IPS-15b (cell line): ENCODE data around the gene AKT1.
A peak's percentile ranks its signal among the peaks of the same experiment; 100 is the strongest.

Source experiments
- H3K27me3 ChIP-seq: one replicate; pipeline ENCODE4 v1.6.1; 2013; ENCODE audit warnings: low read length; ENCODE audit not compliant: control insufficient read depth, insufficient read depth
- H3K36me3 ChIP-seq: one replicate; pipeline ENCODE4 v1.6.1; 2013; ENCODE audit warnings: low read length; ENCODE audit not compliant: control insufficient read depth, insufficient read depth
- H3K4me1 ChIP-seq: one replicate; pipeline ENCODE4 v1.6.1; 2013; ENCODE audit warnings: mild to moderate bottlenecking, low read length; ENCODE audit not compliant: control insufficient read depth, insufficient read depth
- H3K4me3 ChIP-seq: one replicate; pipeline ENCODE4 v1.5.1; 2013; ENCODE audit warnings: low read depth, low read length
- H3K9ac ChIP-seq: one replicate; pipeline ENCODE4 v1.6.1; 2013; ENCODE audit warnings: low read depth, mild to moderate bottlenecking, low read length
- H3K9me3 ChIP-seq: one replicate; pipeline ENCODE4 v1.6.1; 2013; ENCODE audit warnings: mild to moderate bottlenecking, low read length; ENCODE audit not compliant: control insufficient read depth, insufficient read depth

AKT1 gene

GRCh38 chr14:104826189-104826860, 30.8 kb upstream of the AKT1 start:
- H3K9me3 ChIP-seq = no peaks in the 10 kb centered on the region
- H3K4me3 ChIP-seq = peak overlapping the region; percentile 82
- no peaks in the 10 kb centered on the region for H3K4me1 ChIP-seq
- no peaks in the 10 kb centered on the region for H3K36me3 ChIP-seq
- peaks cover 26% of the 10 kb centered on the region for H3K27me3 ChIP-seq
- no peak overlapping the region for H3K9ac ChIP-seq

GRCh38 chr14:104824353-104824997, 28.9 kb upstream of the AKT1 start:
- Histone ChIP-seq H3K4me1 (peaks cover 4% of the 10 kb centered on the region), H3K36me3 (no peaks in the 10 kb centered on the region), H3K27me3 (peaks cover 23% of the 10 kb centered on the region), H3K4me3 (no peak overlapping the region), H3K9me3 (no peaks in the 10 kb centered on the region), H3K9ac (no peak overlapping the region)

GRCh38 chr14:104822821-104823615, 27.5 kb upstream of the AKT1 start:
- H3K27me3 ChIP-seq = peaks cover 23% of the 10 kb centered on the region
- no peak overlapping the region for H3K4me3 ChIP-seq
- H3K9me3 ChIP-seq = no peaks in the 10 kb centered on the region

GRCh38 chr14:104821971-104822608, 26.5 kb upstream of the AKT1 start:
- no peaks in the 10 kb centered on the region for H3K9me3 ChIP-seq
- H3K36me3 ChIP-seq = no peaks in the 10 kb centered on the region
- H3K9ac ChIP-seq = no peak overlapping the region
- no peak overlapping the region for H3K4me3 ChIP-seq
- H3K4me1 ChIP-seq = peaks cover 4% of the 10 kb centered on the region
- H3K27me3 ChIP-seq = peaks cover 21% of the 10 kb centered on the region

More at GRCh38 chr14:104822821-104823615, 27.5 kb upstream of the AKT1 start:
- H3K9ac ChIP-seq = no peak overlapping the region
- H3K36me3 ChIP-seq = no peaks in the 10 kb centered on the region
- H3K4me1 ChIP-seq = peaks cover 4% of the 10 kb centered on the region

- Histone ChIP-seq H3K4me1 (peaks cover 6% of the 10 kb centered on the region), H3K4me3 (no peak overlapping the region), H3K9ac (no peak overlapping the region), H3K36me3 (no peaks in the 10 kb centered on the region), H3K27me3 (peaks cover 28% of the 10 kb centered on the region), H3K9me3 (no peaks in the 10 kb centered on the region)
Measured at GRCh38 chr14:104821229-104821945, 25.8 kb upstream of the AKT1 start.

GRCh38 chr14:104820669-104821228, 25.2 kb upstream of the AKT1 start:
- peaks cover 27% of the 10 kb centered on the region for H3K27me3 ChIP-seq
- H3K36me3 ChIP-seq = no peaks in the 10 kb centered on the region
- peak overlapping the region; percentile 3 for H3K9ac ChIP-seq
- no peak overlapping the region for H3K4me3 ChIP-seq
- H3K9me3 ChIP-seq = no peaks in the 10 kb centered on the region
- H3K4me1 ChIP-seq = peaks cover 6% of the 10 kb centered on the region

GRCh38 chr14:104819361-104819781, 23.8 kb upstream of the AKT1 start:
- H3K36me3 ChIP-seq = no peaks in the 10 kb centered on the region
- no peak overlapping the region for H3K9ac ChIP-seq
- H3K9me3 ChIP-seq = no peaks in the 10 kb centered on the region
- H3K27me3 ChIP-seq = peaks cover 15% of the 10 kb centered on the region
- H3K4me1 ChIP-seq = peaks cover 6% of the 10 kb centered on the region
- H3K4me3 ChIP-seq = no peak overlapping the region

- peaks cover 11% of the 10 kb centered on the region for H3K27me3 ChIP-seq
- H3K9me3 ChIP-seq = no peaks in the 10 kb centered on the region
- no peaks in the 10 kb centered on the region for H3K36me3 ChIP-seq
- no peak overlapping the region for H3K9ac ChIP-seq
- H3K4me1 ChIP-seq = peaks cover 6% of the 10 kb centered on the region
- no peak overlapping the region for H3K4me3 ChIP-seq
Measured at GRCh38 chr14:104818714-104819161, 23.2 kb upstream of the AKT1 start.

- Histone ChIP-seq H3K9ac (no peak overlapping the region), H3K36me3 (no peaks in the 10 kb centered on the region), H3K27me3 (peaks cover 11% of the 10 kb centered on the region), H3K4me3 (no peak overlapping the region), H3K9me3 (no peaks in the 10 kb centered on the region), H3K4me1 (peaks cover 6% of the 10 kb centered on the region)
Measured at GRCh38 chr14:104817930-104818713, 22.6 kb upstream of the AKT1 start.

GRCh38 chr14:104816616-104816884, 21.0 kb upstream of the AKT1 start:
- Histone ChIP-seq H3K9ac (peak overlapping the region; percentile 87), H3K36me3 (no peaks in the 10 kb centered on the region), H3K27me3 (peaks cover 11% of the 10 kb centered on the region), H3K9me3 (no peaks in the 10 kb centered on the region), H3K4me3 (peak overlapping the region; percentile 93), H3K4me1 (peaks cover 6% of the 10 kb centered on the region)
